Nucleus accumbens (tissue), 56 donors: ENCODE data around the gene CCDC141.

ENCODE experiments used
- DNase-seq, 56 donors: peaks; one replicate each; lab custom pipeline; 2025; lab: John Stamatoyannopoulos, UW

The CCDC141 gene

GRCh38 chr2:178796079-178796677 is 253.8 kb downstream of the CCDC141 start:
- DNase-seq, result no peak

DNA sequence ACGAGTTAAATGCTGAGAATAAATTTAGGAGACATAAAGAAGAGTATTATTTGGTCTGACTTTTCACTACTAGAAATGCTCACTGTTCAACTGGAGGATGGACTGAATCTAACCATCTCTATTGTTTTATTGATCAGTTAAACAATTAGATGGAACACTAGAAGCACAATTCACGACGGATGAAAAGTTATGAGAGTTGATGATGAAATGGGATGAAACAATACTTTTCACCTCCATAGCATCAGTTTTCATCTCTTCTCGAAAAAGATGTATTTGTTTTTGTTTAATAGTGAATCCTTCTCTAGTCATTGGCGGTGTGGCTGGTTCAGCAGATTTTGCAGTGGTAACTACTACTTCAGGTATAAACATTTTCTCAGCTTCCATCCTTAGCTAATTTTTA is 262.0 kb downstream of the CCDC141 start:
- no peak for DNase-seq

GRCh38 chr2:178787155-178787554 is 262.8 kb downstream of the CCDC141 start:
- no peak for DNase-seq

DNA sequence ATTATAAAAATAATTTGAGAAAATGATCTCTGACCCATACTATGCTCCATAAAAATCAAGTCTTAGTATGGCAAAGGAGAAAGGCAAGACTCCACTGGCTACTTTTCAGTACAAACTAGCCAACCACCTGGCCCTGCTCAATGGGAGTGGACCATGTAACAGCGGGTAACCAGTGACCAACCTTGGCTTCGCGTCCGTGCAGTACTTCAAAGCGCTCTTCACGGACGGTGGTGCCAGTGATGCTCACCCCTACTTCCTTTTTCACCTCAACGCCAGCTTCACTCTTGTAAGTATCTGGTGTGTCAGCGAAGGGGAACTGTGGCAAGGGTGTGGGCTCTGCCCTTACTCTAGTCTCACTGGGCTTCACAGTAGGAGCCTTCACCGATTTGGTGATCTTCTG is 266.0 kb downstream of the CCDC141 start:
- DNase-seq, result no peak

DNA sequence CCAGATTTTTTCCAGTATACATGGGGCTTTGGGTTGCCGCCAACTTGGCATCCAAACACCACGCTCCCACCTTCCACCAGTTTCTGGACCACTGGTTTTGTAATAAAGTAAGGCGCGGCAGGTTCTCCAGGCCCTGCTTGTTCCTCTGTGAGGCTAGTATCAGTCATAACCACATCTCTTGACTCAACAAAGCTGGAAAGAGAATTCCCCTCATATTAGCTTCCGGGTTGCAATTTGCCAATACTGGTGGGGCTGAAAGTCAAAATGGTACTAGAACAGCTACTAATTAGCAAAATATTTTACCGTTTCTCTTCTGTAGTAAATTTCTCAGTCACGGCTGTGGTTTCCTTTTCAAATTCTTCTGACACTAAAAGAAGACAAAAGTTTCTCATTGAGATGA is 267.7 kb downstream of the CCDC141 start:
- no peak for DNase-seq
